ENCODE measurements around the gene CAMKK1.

DNA sequence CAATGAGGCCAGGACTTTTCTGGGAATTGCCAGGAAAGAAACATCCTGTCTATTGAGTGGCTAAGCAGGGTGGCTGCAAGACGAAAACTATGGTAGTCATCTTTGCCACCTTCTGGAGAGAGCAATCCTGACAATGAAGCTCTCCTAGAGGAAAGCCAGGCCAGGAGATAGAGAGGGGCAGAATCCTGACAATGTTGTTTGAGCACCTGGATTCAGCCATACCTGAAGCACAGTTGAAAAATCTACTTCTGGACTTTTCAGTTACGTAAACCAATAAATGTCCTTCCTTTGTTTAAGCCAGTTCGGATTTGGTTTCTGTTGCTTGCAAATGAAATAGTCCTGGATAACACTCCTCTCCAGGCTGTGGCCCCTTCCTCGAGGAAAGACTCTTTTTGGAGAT is 14.0 kb upstream of the CAMKK1 start:
- TF ChIP-seq, protein P1, sequence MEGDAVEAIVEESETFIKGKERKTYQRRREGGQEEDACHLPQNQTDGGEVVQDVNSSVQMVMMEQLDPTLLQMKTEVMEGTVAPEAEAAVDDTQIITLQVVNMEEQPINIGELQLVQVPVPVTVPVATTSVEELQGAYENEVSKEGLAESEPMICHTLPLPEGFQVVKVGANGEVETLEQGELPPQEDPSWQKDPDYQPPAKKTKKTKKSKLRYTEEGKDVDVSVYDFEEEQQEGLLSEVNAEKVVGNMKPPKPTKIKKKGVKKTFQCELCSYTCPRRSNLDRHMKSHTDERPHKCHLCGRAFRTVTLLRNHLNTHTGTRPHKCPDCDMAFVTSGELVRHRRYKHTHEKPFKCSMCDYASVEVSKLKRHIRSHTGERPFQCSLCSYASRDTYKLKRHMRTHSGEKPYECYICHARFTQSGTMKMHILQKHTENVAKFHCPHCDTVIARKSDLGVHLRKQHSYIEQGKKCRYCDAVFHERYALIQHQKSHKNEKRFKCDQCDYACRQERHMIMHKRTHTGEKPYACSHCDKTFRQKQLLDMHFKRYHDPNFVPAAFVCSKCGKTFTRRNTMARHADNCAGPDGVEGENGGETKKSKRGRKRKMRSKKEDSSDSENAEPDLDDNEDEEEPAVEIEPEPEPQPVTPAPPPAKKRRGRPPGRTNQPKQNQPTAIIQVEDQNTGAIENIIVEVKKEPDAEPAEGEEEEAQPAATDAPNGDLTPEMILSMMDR (IDR thresholded peaks at IDR 0.05), result no peak
- no peak for TF ChIP-seq EP300 (IDR thresholded peaks at IDR 0.05)
- no peak for TF ChIP-seq POLR2A (IDR thresholded peaks at IDR 0.05)
